Skeletal muscle cell (primary cell): ENCODE results near the gene CEP250.
"Not testable (repeated sequence)": the region's sequence is repeated elsewhere in the genome, so short reads cannot be mapped to it uniquely, and the experiment has no call there.

ENCODE experiments used
- DNase-seq: peaks from one replicate; pipeline ENCODE4 v3.0.0-alpha.2; 2010; ENCODE audit warnings: low read depth
- H3K4me3 ChIP-seq: 2 replicates; pipeline ENCODE4 v1.5.1; 2011; ENCODE audit warnings: low read depth, mild to moderate bottlenecking, control low read depth, low read length, moderate library complexity

Gene CEP250

GRCh38 chr20:35454881-35455609, at the start of gene CEP250:
Gene CEP250 (plus strand): TSS chr20:35455598. CDS start chr20:35462368, 6,770 bp downstream.
- peak within 1 kb of the TSS; percentile 80 for H3K4me3 ChIP-seq
- DNase-seq, result peak; percentile 78

GRCh38 chr20:35405775-35406174, 49.6 kb upstream of the CEP250 start:
- no peak overlapping the region for H3K4me3 ChIP-seq
- no peak for DNase-seq

DNA sequence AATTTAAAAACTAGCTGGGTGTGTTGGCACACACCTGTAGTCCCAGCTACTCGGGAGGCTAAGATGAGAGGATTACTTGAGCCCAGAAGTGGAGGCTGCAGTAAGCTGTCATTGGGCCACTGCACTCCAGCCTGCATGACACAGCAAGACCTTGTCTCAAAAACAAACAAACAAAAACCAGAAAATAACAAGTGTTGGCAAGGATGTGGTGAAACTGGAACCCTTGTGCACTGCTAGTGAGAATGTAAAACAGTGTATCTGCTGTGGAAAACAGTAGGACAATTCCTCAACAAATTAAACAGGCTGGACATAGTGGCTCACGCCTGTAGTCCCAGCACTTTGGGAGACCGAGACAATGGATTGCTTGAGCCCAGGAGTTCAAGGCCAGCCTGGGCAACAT, 47.1 kb upstream of the CEP250 start:
- DNase-seq, result no peak
- no peak overlapping the region for H3K4me3 ChIP-seq

DNA sequence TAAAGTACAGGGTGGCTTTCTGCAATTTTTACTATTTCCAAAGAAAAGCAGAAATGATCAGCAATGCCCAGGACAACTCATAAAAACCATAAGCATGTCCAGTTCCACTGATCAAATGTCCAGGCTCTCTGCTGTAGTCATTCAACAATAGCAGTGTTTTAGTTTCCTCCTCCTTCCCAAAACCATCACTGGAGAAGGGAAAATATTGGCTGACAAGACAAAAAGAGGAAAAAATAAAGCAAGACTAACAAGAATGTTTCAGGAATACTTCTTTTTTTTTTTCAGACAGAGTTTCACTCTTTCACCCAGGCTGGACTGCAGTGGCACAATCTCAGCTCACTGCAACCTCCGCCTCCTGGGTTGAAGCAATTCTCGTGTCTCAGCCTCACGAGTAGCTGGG, 45.9 kb upstream of the CEP250 start:
- no peak for DNase-seq
- no peak overlapping the region for H3K4me3 ChIP-seq

DNA sequence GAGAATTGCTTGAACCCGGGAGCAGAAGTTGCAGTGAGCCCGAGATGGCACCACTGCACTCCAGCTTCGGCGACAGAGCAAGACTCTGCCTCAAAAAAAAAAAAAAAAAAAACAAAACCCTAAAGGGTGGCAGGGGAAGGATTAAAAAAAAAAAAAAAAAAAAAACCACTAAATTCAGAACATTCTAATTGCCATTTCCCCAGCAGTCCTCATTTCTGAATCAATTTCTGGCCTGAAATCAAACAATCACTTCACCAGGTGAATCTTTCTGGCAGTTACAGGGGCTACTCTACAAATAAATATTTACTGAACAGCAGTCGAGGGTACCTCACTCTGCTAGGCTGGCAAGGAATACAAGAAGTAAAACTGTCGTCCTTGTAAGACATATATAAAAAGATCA, 44.8 kb upstream of the CEP250 start:
- no peak for DNase-seq
- peak overlapping the region; percentile 94 for H3K4me3 ChIP-seq

DNA sequence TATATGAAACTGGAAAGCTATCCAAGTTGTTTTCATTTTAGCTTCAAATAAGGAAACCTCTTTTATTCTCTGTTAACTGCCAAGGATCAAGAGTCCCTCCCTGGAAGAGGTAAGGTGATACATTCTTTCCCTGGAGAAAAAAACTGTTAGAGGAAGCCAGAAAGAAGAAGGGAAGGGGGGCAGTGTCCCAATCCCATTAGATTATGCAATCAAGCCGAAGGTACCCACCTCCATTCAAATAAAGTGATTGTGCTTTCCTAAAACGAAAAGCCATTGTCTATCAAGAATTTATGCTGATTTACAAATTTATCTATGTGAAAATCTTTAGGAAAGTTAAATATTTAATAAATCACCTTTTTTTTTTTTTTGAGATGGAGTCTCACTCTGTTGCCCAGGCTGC, 34.1 kb upstream of the CEP250 start:
- H3K4me3 ChIP-seq, result no peak overlapping the region
- DNase-seq, result no peak

GRCh38 chr20:35431621-35432429, 23.6 kb upstream of the CEP250 start:
- no peak for DNase-seq
- no peak overlapping the region for H3K4me3 ChIP-seq

DNA sequence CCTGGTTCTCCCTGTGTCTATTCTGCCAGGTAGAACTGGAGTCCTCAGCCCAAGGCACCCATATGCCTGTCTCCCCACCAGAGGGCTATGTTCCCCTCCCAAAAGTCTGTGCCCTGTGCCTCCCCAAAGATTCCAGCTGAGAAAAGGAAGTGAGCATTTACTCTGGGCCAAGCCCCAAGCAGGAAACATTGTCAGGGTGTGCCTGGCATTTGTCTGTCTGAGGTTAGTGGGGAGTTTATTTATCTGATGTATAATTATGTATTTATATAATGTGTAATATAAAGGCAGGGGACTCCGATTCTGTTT, 23.0 kb upstream of the CEP250 start:
- no peak overlapping the region for H3K4me3 ChIP-seq
- DNase-seq, result no peak

DNA sequence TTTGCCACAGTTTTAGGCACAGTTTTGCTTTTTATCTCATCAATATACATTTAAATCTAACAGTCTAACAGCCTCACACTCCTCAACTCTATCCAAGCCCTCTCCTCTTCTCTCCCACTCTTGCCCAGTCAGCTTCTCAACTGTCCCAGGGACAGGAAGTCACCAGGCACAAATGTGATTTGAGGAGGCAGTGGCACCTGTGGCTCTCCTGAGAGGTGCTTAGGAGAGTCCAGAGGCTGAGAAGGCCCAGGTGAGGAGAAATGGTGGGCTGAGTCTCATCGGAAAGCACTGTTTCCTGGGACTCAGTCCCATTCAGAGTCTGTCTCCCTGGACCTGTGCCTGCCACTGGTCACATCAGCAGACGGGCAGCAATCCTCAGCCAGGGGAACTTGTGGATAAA, 22.1 kb upstream of the CEP250 start:
- no peak overlapping the region for H3K4me3 ChIP-seq
- no peak for DNase-seq

DNA sequence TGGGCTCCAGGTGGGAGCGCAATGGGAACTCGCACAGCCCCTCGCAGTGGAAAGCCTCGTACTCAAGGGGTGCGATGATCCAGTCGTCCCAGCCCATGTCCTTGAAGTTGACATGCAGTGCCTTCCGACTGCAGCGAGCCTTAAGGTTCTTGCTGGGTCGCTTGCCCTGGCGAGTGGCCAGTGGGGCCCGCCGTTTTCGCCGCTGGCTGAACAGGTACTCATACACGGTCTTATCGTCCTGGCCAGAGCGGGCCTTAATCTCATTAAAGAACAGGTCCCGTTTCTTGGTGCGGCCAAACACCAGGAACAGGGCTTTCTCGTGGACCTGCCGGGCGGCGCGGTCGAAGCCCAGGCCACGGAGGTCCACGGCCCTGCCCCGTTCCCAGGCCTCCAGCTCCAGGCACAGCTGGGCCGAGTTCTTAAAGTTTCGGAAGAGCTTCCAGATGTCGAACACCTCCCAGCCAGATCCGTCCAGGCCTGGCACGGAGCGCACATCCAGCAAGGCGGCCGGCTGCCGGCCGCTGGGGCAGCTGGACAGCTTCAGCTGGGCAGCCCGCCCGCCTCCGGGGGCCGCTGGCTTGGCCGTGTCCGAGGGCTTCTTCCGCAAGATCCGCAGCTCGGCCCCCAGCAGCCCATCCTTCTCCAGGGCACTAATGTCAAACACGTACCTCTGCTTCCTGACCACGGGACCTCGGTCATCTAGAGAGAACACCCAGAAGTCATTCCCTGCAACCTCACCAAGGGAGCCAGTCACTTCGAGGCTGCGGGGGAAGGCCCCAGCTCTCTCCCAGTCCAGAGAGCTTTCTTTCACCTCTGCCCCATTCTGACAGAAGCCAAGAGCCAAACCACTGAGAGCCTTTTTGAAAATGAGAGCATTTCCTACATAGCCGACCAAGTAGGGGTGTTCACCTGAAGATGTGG, 21.1 kb upstream of the CEP250 start:
- DNase-seq, result no peak
- peak overlapping the region; percentile 56 for H3K4me3 ChIP-seq

GRCh38 chr20:35436177-35436573, 19.2 kb upstream of the CEP250 start:
- DNase-seq, result no peak
- peak overlapping the region; percentile 56 for H3K4me3 ChIP-seq

- DNase-seq, result no peak
Measured at GRCh38 chr20:35437599-35437998, 17.8 kb upstream of the CEP250 start.

GRCh38 chr20:35443003-35443402, 12.4 kb upstream of the CEP250 start:
- no peak overlapping the region for H3K4me3 ChIP-seq
- no peak for DNase-seq

More at GRCh38 chr20:35437599-35437998, 17.8 kb upstream of the CEP250 start:
- H3K4me3 ChIP-seq, result peak overlapping the region; percentile 56

GRCh38 chr20:35444226-35444625, 11.2 kb upstream of the CEP250 start:
- DNase-seq, result no peak
- no peak overlapping the region for H3K4me3 ChIP-seq

GRCh38 chr20:35446356-35447078, 8.9 kb upstream of the CEP250 start:
- H3K4me3 ChIP-seq, result no peak overlapping the region
- no peak for DNase-seq

DNA sequence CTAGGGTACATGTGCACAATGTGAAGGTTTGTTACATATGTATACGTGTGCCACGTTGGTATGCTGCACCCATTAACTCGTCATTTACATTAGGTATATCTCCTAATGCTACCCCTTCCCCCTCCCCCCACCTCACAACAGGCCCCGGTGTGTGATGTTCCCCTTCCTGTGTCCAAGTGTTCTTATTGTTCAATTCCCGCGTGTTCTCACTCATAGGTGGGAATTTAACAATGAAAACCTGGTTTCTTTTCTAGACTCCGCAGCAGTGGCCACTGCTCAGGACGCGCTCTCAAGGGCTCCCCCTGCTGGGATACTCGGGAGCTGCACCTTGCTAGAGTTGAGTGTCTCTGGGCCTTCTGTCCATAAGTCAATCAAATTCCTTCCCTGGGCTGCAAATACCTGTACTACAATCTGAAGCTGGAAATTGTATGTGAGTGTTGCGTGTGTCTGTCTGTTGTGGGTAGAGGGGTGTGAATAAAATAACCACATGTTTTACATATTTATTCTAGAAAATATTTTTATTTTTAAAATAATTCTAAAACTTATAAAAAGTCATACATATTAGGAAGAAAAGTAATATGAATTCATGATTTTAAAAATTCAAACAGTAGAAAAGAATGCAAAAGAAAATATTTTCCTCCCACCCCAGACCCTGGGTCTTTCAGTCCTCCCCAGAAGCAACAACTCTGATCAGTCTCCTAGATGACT, 8.2 kb upstream of the CEP250 start:
- H3K4me3 ChIP-seq, result no peak overlapping the region
- DNase-seq, result no peak

DNA sequence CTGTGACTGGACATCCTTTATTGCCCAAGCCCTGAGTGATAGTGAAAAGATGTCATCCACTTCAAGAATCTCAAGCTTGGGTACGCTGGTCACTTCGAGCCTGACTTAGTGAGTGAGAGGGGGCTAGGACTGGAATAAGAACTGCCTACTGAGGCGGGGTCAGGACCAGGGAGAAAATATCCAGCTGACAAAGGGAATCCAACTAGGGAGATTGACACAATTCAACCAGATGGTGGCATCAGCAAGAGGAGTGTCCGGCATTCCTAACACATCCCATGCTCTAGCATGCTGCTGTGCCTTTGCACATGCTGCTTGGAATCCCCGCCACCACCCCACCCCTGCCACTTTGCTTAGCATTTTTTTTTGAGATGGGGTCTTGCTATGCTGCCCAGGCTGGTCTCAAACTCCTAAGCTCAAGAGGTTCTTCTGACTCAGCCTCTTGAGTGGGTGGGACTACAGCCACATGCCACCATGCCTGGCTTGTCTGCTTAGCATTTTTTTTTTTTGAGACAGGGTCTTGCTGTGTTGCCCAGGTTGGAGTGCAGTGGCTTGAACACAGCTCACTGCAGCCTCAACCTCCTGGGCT, 6.5 kb upstream of the CEP250 start:
- no peak overlapping the region for H3K4me3 ChIP-seq
- no peak for DNase-seq

- not testable (repeated sequence) for H3K4me3 ChIP-seq, DNase-seq
Measured at GRCh38 chr20:35449855-35450254, 5.5 kb upstream of the CEP250 start.
